Prostate gland (tissue), 2 donors: ENCODE measurements around the gene MPHOSPH8. TPM values are rescaled to one million over a fixed set of nuclear protein-coding genes. Genes with fewer than 3 reads are reported as not detected.

Experiments used
- DNase-seq: peaks from one replicate; pipeline ENCODE4 v3.0.0-alpha.2; 2019; ENCODE audit warnings: low spot score
- H3K27ac ChIP-seq, 2 donors: fragments of 200-600 bp; sonication (generic); 2 replicates each; pipeline ENCODE4 v1.5.1; 2017 to 2019
- H3K27me3 ChIP-seq: fragments of 200-600 bp; sonication (generic); replicated peaks from 2 replicates; pipeline ENCODE4 v1.5.1; 2019; ENCODE audit not compliant: insufficient read depth
- H3K36me3 ChIP-seq, 2 donors: fragments of 200-600 bp; sonication (generic); 1 replicate in 1 of 2; 2 replicates in 1 of 2; pipeline versions ENCODE4 v1.5.1 to v1.8.1; 2017 to 2019
- H3K4me1 ChIP-seq: fragments of 200-600 bp; sonication (generic); replicated peaks from 2 replicates; pipeline ENCODE4 v1.5.1; 2019
- H3K4me3 ChIP-seq, 2 donors: fragments of 200-600 bp; sonication (generic); 2 replicates each; pipeline ENCODE4 v1.5.1; 2017 to 2019
- H3K9me3 ChIP-seq: fragments of 200-600 bp; sonication (generic); 2 replicates; pipeline ENCODE4 v1.5.1; 2017
- POLR2A ChIP-seq: fragments of 450-650 bp; IDR thresholded peaks from one replicate; pipeline ENCODE4 v1.6.1; 2016; ENCODE audit warnings: antibody characterized with exemption, mild to moderate bottlenecking
- POLR2AphosphoS5 ChIP-seq: sonication (generic); formaldehyde crosslinking; IDR thresholded peaks from one replicate; pipeline ENCODE4 v1.6.1; 2017; ENCODE audit warnings: antibody characterized with exemption
- WGBS: methylation state at CpG from one replicate; pipeline ENCODE4 v1.1.5; 2018; 5-methylcytosine and 5-hydroxymethylcytosine counted together
- intact Hi-C: fragments of 100-400 bp; cut with DNase I; formaldehyde crosslinking; loops from one replicate; pipeline ENCODE4 v1.14.2; 2022
- total RNA-seq, 2 donors: library from RNA; depleted of rRNA; stranded (reverse); fragments of >200 nt; gene quantifications; one replicate each; pipeline ENCODE4 v1.1.0, GENCODE V29; 2016
- TF ChIP-seq, protein P1 (sequence below), 4 experiments: fragments of 200-600 bp in 2 of 4; fragments of 450-650 bp in 2 of 4; sonication (generic) in 2 of 4; IDR thresholded peaks; 1 replicate in 3 of 4; 2 replicates in 1 of 4; pipeline ENCODE4 v1.5.1; 2016 to 2019; ENCODE audit warnings: antibody characterized with exemption in 4 of 4, mild to moderate bottlenecking in 2 of 4, moderate library complexity in 2 of 4

The MPHOSPH8 gene
- total RNA-seq, 2 donors from 2014 or later, result 24.3 to 30.5 TPM

- TF ChIP-seq POLR2AphosphoS5 (no peak), POLR2A (no peak)
- TF ChIP-seq, protein P1, sequence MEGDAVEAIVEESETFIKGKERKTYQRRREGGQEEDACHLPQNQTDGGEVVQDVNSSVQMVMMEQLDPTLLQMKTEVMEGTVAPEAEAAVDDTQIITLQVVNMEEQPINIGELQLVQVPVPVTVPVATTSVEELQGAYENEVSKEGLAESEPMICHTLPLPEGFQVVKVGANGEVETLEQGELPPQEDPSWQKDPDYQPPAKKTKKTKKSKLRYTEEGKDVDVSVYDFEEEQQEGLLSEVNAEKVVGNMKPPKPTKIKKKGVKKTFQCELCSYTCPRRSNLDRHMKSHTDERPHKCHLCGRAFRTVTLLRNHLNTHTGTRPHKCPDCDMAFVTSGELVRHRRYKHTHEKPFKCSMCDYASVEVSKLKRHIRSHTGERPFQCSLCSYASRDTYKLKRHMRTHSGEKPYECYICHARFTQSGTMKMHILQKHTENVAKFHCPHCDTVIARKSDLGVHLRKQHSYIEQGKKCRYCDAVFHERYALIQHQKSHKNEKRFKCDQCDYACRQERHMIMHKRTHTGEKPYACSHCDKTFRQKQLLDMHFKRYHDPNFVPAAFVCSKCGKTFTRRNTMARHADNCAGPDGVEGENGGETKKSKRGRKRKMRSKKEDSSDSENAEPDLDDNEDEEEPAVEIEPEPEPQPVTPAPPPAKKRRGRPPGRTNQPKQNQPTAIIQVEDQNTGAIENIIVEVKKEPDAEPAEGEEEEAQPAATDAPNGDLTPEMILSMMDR (IDR thresholded peaks at IDR 0.05), result no peak
These were observed 79.9 kb downstream of the MPHOSPH8 start for GRCh38 chr13:19713186-19713965.

GRCh38 chr13:19720039-19720438 is 86.6 kb downstream of the MPHOSPH8 start:
- TF ChIP-seq, protein P1 (IDR thresholded peaks at IDR 0.05), result no peak
- TF ChIP-seq POLR2AphosphoS5, result no peak
- no peaks in the 10 kb centered on the region for H3K27me3 ChIP-seq
- H3K4me1 ChIP-seq, result no peaks in the 10 kb centered on the region
- no peak for DNase-seq
- 80% methylated on average over 2 of the region's 2 CpGs for WGBS
- no peak overlapping the region for H3K27ac ChIP-seq
- intact Hi-C loops, result no loop called here
- no peak overlapping the region for H3K4me3 ChIP-seq
- no peaks in the 10 kb centered on the region for H3K9me3 ChIP-seq
- H3K36me3 ChIP-seq, result no peaks in the 10 kb centered on the region

More at GRCh38 chr13:19713186-19713965, 79.9 kb downstream of the MPHOSPH8 start:
- Histone ChIP-seq H3K27me3 (no peaks in the 10 kb centered on the region), H3K4me1 (no peaks in the 10 kb centered on the region), H3K9me3 (no peaks in the 10 kb centered on the region), H3K27ac (no peak overlapping the region), H3K36me3 (no peaks in the 10 kb centered on the region), H3K4me3 (no peak overlapping the region)
- 77% methylated on average over 10 of the region's 10 CpGs for WGBS
- DNase-seq, result no peak
- intact Hi-C loops, result no loop called here

Other genes with a start within 250 kb of the MPHOSPH8 start
- 1 to 10 TPM in 1 of 2 donors, not detected in 1; 1.1 TPM for gene TPTE2, start 72.1 kb upstream of the MPHOSPH8 start, total RNA-seq
- gene PSPC1, start 149.3 kb downstream of the MPHOSPH8 start, total RNA-seq, result 10 to 100 TPM; 48.7 to 90.4 TPM
- gene ZMYM5, start 230.0 kb downstream of the MPHOSPH8 start, total RNA-seq, result 10 to 100 TPM; 19.6 to 21.5 TPM